Effector CD4-positive, alpha-beta T cell (primary cell): Measurements from ENCODE around the gene TP53BP1.
"Not testable (repeated sequence)": the region's sequence is repeated elsewhere in the genome, so short reads cannot be mapped to it uniquely, and the experiment has no call there.

Source experiments
- DNase-seq: peaks from one replicate; pipeline ENCODE4 v3.0.0-alpha.2; 2020
- total RNA-seq: gene quantifications from one replicate; lab custom pipeline; 2026; lab: John Stamatoyannopoulos, UW

Gene TP53BP1
- 143 reads per million, percentile 88 among the genes with 10 or more reads in this experiment for total RNA-seq

GRCh38 chr15:43492673-43493601 lies at the start of gene TP53BP1:
TP53BP1 (minus strand) TSS chr15:43493156; CDS start chr15:43493043, 113 bp downstream.
- peak; percentile 94 for DNase-seq

- DNase-seq: no peak
Measured at GRCh38 chr15:43541785-43542184, 48.8 kb upstream of the TP53BP1 start.

- no peak for DNase-seq
Measured at GRCh38 chr15:43538091-43538490, 45.1 kb upstream of the TP53BP1 start.

- DNase-seq: no peak
Measured at GRCh38 chr15:43534897-43535296, 41.9 kb upstream of the TP53BP1 start.

GRCh38 chr15:43532826-43533225 lies 39.9 kb upstream of the TP53BP1 start:
- DNase-seq: not testable (repeated sequence)

- DNase-seq: no peak
Measured at GRCh38 chr15:43531018-43531670, 38.2 kb upstream of the TP53BP1 start.

- no peak for DNase-seq
Measured at GRCh38 chr15:43529587-43530345, 36.8 kb upstream of the TP53BP1 start.

- no peak for DNase-seq
Measured at GRCh38 chr15:43529141-43529540, 36.2 kb upstream of the TP53BP1 start.

- no peak for DNase-seq
Measured at GRCh38 chr15:43528542-43529007, 35.6 kb upstream of the TP53BP1 start.

- no peak for DNase-seq
Measured at GRCh38 chr15:43527802-43528541, 35.0 kb upstream of the TP53BP1 start.

GRCh38 chr15:43527016-43527801 lies 34.3 kb upstream of the TP53BP1 start:
- no peak for DNase-seq

- no peak for DNase-seq
Measured at GRCh38 chr15:43526261-43526930, 33.4 kb upstream of the TP53BP1 start.

GRCh38 chr15:43525131-43525530 lies 32.2 kb upstream of the TP53BP1 start:
- DNase-seq: no peak

GRCh38 chr15:43524254-43524845 lies 31.4 kb upstream of the TP53BP1 start:
- no peak for DNase-seq

- DNase-seq: no peak
Measured at GRCh38 chr15:43523646-43524045, 30.7 kb upstream of the TP53BP1 start.

GRCh38 chr15:43522247-43522646 lies 29.3 kb upstream of the TP53BP1 start:
- DNase-seq: no peak

GRCh38 chr15:43521419-43521818 lies 28.5 kb upstream of the TP53BP1 start:
- no peak for DNase-seq

- no peak for DNase-seq
Measured at GRCh38 chr15:43520138-43520537, 27.2 kb upstream of the TP53BP1 start.

- DNase-seq: no peak
Measured at GRCh38 chr15:43519196-43519595, 26.2 kb upstream of the TP53BP1 start.

- no peak for DNase-seq
Measured at GRCh38 chr15:43518197-43518761, 25.3 kb upstream of the TP53BP1 start.
